ENCODE data around the gene YBX1.
"Not testable (repeated sequence)": the region's sequence is repeated elsewhere in the genome, so short reads cannot be mapped to it uniquely, and the experiment has no call there.

YBX1 gene

DNA sequence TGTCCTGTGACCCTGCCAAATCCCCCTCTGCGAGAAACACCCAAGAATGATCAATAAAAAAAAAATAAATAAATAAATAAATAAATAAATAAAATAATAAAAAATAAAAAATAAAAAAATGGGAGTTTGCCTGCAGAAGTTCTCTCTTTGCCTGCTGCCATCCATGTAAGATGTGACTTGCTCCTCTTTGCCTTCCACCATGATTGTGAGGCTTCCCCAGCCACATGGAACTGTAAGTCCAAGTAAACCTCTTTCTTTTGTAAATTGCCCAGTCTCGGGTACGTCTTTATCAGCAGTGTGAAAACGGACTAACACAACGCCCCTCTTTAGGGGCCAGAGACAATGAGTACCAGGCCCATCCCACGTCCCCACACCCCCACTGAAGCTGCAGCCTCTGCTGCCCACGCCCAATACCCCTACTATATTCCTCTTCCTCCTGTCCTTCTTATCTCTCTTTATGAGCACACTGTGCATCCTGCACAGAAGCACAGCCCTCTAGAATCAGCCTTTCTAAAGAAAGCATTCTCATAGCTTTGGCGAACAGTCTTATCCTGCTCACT is 69.4 kb downstream of the YBX1 start:
- not testable (repeated sequence) for DNase-seq

DNA sequence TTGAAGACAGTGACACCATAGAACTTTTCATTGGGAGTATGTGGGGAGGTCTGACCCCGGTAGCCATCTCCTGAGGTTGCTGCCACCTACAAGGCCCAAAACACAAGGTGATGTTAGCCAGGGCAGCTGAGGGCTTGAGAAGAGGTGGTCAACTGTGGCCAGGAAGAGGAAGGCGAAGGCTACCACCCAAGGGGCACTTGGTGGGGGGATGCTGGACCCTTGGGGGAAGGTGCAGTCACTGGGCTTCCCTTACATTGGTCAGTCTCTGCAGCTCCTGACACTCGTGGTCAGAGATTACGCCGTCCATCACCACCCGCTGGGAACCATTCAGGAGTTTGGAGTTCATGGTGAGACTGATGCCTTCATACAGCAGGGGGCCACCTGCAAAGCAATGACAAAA is 70.1 kb downstream of the YBX1 start:
- no peak for DNase-seq

DNA sequence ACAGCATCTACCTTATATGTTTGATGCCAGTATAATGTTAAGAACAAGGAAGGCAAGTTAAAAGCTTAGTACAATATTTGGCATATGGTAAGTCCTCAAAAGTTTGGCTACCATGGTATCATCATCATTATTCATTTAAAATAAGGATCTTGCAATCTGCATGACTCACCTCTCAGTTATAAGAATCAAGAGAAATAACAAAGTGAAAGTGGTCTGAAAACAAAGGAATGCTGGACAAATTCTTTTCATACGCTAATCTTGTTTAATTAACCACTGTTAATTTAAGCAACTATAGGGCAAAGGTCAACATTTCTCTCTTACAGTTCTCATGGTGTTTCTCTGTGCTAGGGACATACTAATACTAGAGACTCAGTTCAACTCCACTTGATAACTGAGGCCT is 70.9 kb downstream of the YBX1 start:
- no peak for DNase-seq

All from activated effector memory CD4-positive, alpha-beta T cell treated with Interleukin-2 at 50 U/mL for 16 hours (primary cell).